LNCaP clone FGC (cell line): Measurements from ENCODE around the gene DIS3L2.

Experiments
- DNase-seq: peaks from one replicate; pipeline ENCODE4 v3.0.0-alpha.2; 2011; ENCODE audit warnings: low read depth
- H3K4me3 ChIP-seq: 2 replicates; pipeline ENCODE4 v1.5.1; 2011; ENCODE audit warnings: mild to moderate bottlenecking, low read depth, low read length, control low read depth
- CTCF ChIP-seq: IDR thresholded peaks from 2 replicates; pipeline ENCODE4 v1.5.1; 2012; ENCODE audit warnings: mild to moderate bottlenecking; ENCODE audit not compliant: control insufficient read depth, insufficient read depth; ENCODE audit errors: extremely low read depth

DIS3L2 gene

GRCh38 chr2:232053777-232054176, 92.3 kb downstream of the DIS3L2 start:
- DNase-seq: no peak
- no peak for TF ChIP-seq CTCF
- H3K4me3 ChIP-seq: no peak overlapping the region

GRCh38 chr2:232058063-232058877, 96.8 kb downstream of the DIS3L2 start:
- DNase-seq: no peak
- TF ChIP-seq CTCF: no peak
- no peak overlapping the region for H3K4me3 ChIP-seq

GRCh38 chr2:232058931-232059330, 97.4 kb downstream of the DIS3L2 start:
- TF ChIP-seq CTCF: no peak
- H3K4me3 ChIP-seq: no peak overlapping the region
- no peak for DNase-seq

- no peak overlapping the region for H3K4me3 ChIP-seq
- no peak for DNase-seq
- TF ChIP-seq CTCF: no peak
These were observed 99.8 kb downstream of the DIS3L2 start for GRCh38 chr2:232061265-232061664.

GRCh38 chr2:232073026-232073425, 111.5 kb downstream of the DIS3L2 start:
- DNase-seq: no peak
- no peak for TF ChIP-seq CTCF
- no peak overlapping the region for H3K4me3 ChIP-seq

- no peak for DNase-seq
- no peak for TF ChIP-seq CTCF
- no peak overlapping the region for H3K4me3 ChIP-seq
These were observed 112.2 kb downstream of the DIS3L2 start for GRCh38 chr2:232073699-232074098.

GRCh38 chr2:232075080-232075479, 113.6 kb downstream of the DIS3L2 start:
- no peak for DNase-seq
- H3K4me3 ChIP-seq: no peak overlapping the region
- no peak for TF ChIP-seq CTCF
